HG03442 (cell line): Measurements from ENCODE around the gene LUC7L2.
"Not testable (repeated sequence)": the region's sequence is repeated elsewhere in the genome, so short reads cannot be mapped to it uniquely, and the experiment has no call there.

ENCODE experiments used
- ATAC-seq: cut with Tn5 transposase; IDR thresholded peaks from one replicate; pipeline ENCODE4 v1.9.1; 2021; ENCODE audit warnings: mild to moderate bottlenecking, moderate library complexity; ENCODE audit not compliant: unreplicated experiment

Gene LUC7L2

DNA sequence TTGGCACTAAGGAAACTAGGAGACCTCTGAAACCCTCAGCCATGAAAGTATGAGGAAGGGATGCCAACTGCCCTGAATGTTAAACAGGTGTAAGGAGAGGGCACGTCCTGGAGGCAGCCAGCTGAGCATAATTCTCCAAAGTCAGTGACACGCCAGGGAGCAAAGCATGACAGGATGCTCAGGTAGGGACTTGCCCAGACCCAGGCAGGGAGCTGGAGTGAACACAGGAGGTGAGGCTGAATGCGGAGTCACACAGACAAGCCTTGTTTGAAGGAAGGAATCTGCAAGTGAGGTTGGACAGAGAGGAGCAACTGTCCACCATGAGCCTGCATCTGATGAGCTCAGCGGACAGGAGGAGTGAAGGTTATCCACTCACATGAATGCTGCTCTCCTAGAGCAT lies 82.3 kb downstream of the LUC7L2 start:
- ATAC-seq = no peak

DNA sequence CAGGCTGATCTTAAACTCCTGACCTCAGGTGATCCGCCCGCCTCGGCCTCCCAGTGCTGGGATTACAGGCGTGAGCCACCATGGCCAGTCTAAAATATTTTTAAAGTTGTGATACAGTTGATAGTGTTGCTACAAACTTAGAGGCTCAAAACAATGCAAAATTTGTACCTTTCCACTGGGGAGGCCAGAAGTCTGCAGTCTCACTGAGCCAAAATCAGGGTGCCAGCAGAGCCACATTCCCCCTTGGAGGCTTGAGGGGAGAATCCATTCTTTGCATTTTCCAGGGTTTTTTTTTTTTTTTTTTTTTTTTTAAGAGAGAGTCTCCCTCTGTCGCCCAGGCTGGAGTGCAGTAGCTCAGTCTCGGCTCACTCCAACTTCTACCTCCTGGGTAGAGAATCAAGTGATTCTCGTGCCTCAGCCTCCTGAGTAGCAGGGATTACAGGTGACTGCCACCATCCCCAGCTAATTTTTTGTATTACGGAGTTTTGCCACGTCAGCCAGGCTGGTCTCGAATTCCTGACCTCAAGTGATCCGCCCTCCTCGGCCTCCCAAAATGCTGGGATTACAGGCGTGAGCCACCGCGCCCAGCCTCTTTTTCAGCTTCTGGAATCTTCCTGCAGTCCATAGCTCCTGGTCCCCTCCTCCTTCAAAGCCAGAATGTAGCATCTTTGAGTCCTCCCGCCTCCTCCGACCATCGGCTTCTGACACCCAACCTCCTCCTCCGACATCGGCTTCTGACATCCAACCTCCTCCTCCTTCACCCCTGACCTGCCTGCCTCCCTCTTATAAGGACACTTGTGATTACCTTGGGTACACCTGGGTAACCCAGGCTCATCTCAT lies 86.6 kb downstream of the LUC7L2 start:
- ATAC-seq = no peak

DNA sequence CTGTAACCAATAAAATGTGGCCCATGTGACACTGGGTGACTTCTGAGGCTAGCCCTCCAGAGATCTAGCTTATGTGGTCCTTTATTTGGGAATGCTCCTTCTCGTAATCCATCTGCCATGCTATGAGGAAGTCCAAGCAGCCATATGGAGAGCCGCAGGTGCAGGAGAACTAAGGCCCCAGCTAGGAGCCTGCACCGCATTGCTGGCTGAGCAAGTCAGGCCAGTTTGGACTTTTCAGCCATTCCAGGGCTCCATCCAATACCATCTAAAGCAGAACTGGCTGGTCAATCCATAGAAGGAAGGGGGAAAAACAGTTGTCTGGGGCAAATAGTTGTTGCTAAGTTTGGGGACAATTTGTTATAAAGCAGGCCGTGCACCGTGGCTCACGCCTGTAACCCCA lies 91.2 kb downstream of the LUC7L2 start:
- ATAC-seq = no peak

- no peak for ATAC-seq
These were observed 91.9 kb downstream of the LUC7L2 start for GRCh38 chr7:139451638-139452037.

GRCh38 chr7:139452958-139453672 lies 93.4 kb downstream of the LUC7L2 start:
- no peak for ATAC-seq

DNA sequence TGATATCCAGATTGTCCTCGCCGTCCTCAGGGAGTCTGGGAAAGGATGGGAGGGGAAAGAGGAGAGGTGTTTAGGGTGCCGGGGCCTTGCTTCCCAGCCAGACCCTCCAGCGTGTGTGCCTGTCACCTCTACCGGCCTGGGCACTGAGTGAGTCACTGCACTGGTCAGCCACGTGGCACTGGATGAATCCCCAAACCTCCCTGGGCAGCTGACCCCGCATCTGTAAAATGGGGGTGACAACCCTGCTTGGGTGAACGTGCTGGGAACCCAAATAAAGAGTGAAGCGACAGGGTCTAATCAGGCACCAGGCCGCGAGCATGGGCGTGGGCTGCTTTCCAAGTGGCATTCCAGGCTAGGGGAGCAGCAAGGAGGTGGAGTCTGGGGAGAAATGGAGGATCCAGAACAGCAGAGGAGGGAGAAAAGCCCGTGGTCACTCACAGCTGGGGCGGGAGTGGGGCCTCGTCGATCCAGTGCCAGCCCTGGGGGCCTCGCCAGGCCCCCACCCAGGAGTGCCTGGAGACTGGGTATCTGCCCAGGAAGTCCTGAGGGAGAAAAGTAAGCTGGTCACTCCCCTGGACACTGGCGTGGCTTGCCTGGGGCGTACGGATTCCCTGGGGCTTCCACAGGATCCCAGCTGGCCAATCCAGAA lies 94.1 kb downstream of the LUC7L2 start:
- no peak for ATAC-seq

- ATAC-seq = no peak
These were observed 96.1 kb downstream of the LUC7L2 start for GRCh38 chr7:139455789-139456188.

DNA sequence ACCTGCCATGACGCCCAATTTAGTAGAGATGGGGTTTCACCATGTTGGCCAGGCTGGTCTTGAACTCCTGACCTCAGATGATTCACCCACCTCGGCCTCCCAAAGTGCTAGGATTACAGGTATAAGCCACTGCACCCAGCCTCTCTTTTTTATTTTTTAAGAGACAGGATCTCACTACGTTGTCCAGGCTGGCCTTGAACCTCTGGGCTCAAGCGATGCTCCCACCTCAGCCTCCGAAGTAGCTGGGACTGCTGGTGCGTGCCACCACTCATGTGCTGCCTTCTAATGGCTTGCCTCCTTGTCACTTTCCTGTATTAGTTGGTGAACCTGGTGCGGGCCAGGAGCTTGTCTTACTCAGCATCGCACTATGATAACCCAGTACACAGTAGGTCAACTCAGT lies 96.8 kb downstream of the LUC7L2 start:
- ATAC-seq = no peak

GRCh38 chr7:139457153-139457946 lies 97.7 kb downstream of the LUC7L2 start:
- ATAC-seq = no peak

- not testable (repeated sequence) for ATAC-seq
These were observed 103.7 kb downstream of the LUC7L2 start for GRCh38 chr7:139463421-139463820.

DNA sequence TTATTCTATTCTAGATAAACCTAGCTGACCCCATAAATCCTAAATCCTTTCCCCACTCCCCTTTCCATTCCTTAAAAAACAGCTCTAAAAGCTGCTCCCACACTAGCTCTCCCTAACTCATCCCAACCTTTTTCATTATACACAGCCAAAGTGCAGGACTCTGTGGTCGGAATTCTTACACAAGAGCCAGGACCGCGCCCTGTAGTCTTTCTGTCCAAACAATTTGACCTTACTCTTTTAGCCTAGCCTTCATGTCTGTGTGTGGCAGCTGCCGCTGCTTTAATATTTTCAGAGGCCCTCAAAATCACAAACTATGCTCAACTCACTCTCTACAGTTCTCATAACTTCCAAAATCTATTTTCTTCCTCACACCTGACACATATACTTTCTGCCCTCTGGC lies 104.8 kb downstream of the LUC7L2 start:
- not testable (repeated sequence) for ATAC-seq

GRCh38 chr7:139465072-139465471 lies 105.4 kb downstream of the LUC7L2 start:
- ATAC-seq = not testable (repeated sequence)

GRCh38 chr7:139467729-139468128 lies 108.0 kb downstream of the LUC7L2 start:
- ATAC-seq = not testable (repeated sequence)

DNA sequence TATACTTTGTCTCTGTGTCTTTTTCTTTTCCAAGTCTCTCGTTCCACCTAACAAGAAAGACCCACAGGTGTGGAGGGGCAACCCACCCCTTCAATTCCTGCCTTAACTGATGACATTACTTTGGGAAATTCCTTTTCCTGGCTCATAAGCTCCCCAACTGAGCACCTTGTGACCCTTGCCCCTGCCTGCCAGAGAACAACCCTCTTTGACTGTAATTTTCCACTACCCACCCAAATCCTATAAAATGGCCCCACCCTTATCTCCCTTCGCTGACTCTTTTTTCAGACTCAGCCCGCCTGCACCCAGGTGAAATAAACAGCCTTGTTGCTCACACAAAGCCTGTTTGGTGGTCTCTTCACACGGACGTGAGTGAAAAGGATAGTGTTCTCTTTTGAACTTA lies 108.6 kb downstream of the LUC7L2 start:
- ATAC-seq = not testable (repeated sequence)

DNA sequence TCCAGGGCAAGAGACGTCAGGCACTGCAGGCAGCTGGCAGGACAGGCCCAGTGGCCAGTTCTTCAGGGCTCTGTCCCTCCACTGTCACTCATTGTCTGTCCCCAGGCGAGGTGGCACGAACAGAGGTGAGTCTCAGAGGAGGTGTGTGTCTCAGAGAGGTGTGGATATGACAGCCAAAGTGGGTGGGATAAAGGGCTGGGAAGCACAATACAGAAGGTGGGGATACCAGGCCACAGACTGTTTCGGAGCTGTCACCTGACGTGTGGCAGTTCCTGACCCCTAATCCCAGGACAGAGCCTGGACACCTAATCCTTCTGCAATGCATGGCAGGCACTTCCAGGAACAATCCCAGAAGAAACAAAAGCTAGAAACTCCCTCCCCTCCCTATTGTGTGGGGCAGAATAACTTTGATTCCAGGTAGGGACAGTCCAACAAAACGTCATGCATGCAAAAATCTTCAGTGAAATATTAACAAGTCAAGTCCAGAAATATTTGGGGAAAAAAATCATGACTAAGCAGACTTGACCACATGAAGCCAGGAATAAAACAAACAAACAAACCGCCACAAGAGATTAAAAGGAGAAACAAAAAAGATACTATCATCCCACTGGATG lies 112.2 kb downstream of the LUC7L2 start:
- no peak for ATAC-seq
